ENCODE results near the gene TMEM184B.

- TF ChIP-seq CTCF (optimal IDR thresholded peaks at IDR 0.05 in 1 of 3, IDR thresholded peaks at IDR 0.05 in 1 of 3, conservative IDR thresholded peaks at IDR 0.05 in 1 of 3; ENCODE audit: extremely low read depth in 1 of 3, insufficient read depth in 2 of 3, low read length in 3 of 3) (no peak), EZH2 (IDR thresholded peaks at IDR 0.05; ENCODE audit: low read length) (no peak)
Observed at GRCh38 chr22:38260761-38261681, 11.8 kb downstream of the TMEM184B start.

Measured in keratinocyte (primary cell).